Superior temporal gyrus (tissue), 1 donor: ENCODE measurements around the gene TRIM7.

Source experiments
- DNase-seq: peaks from one replicate; pipeline ENCODE4 v3.0.0-alpha.2; 2016; ENCODE audit errors: extremely low spot score

The TRIM7 gene

DNA sequence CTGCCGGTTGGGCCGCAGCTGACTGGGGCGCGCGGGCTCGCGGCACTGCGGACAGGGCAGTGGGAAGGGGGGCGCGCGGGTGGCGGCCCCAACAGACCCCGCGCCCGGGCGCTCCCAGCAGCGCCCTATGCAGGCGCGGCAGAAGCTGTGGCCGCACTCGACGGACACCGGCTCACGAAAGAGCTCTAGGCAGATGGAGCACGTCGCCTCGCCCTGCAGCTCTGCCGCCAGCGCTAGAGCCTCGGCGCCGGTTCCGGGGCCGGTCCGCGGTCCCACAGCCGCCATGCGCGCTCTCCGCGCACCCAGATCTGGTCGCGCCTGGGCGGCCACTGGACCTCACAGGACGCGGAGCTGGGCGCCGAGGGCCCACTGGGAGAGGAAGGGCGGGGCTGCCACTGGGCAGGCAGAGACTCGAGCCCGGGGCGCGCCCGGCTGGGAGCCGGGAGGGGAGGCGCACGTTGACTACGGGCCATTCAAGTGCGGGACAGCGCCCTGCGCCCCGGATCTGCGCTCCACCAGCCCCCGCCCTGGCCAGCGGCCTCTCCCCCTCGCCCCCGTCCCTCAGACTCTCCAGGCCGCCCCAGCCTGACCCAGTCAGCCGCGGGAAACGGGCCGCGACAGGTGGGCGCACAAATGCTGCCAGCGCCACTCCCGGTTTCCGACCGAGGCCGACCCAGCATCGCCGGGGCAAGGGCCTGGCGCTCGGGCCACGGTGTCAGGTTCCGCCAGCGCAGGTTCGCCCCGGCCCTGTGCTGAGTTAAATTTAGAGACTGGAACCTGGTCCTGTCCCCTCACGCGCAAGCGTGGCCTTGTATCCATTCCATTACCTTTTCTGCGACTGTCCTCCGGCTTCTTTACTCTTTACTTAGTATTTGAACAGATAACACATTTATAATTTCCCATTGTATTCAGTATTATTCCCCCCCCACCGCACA, at the start of gene TRIM7:
Gene TRIM7 (minus strand): TSS at position 371 of the 935 bp plus-strand sequence. CDS start 86 bp downstream, at position 285.
- no peak for DNase-seq

DNA sequence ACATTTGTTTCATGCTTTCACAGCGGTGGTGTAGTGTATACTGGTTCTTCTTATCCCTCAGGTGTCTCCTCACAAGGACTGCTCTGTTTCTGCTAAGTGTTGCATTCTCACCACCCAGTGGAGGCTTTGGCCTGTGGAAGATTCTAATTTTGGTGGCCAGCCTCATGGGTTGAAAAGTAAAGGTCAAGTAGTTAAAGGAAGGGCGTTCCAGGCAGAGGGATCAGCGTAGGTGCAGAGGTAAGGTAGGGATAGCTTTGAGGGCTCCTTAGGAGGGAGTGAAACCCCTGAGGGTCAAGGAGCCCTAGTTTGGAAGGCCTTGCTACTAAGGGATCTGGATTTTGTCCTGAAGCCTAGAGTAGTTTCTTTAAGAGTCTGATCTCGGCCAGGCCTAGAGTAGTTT, 43.3 kb upstream of the TRIM7 start:
- DNase-seq = no peak

DNA sequence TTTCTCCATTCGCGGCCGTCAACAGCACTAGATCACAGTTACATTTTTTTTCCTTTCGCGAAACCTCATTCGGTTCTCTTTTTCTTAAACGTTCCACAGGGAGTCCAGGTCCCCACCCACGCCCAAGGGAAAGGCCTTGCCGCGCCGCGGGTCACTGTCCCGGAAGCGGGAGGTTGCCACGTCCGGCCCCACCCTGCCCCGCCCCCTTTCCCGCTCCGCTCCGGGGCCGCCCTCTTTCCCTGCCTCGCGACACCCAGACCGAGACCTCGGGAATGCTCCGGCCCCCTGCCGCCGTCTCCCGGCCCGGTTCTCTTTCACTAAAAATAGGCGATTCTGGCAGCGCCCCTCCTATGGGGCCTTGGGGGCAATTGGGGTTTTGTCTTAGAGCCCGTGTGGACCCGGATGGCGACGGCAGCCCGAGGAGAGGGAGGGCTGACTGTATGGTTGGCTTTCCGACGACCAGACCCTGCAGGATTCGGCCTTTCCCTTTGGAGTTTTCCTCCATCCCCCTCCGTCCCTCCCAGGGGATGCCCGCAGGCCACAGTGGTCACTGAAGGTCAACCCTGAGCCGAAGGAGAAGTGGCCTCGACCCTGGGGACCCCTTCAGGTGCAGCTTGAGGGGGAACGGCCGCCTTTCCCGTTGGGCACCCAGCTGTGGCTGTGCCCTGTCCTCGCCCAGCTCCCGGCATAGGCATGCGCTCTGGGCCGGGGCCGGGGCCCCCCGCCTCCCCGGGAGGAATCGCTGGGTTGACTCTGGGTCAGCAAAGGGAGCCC, 41.5 kb upstream of the TRIM7 start:
- peak; percentile 82 for DNase-seq

DNA sequence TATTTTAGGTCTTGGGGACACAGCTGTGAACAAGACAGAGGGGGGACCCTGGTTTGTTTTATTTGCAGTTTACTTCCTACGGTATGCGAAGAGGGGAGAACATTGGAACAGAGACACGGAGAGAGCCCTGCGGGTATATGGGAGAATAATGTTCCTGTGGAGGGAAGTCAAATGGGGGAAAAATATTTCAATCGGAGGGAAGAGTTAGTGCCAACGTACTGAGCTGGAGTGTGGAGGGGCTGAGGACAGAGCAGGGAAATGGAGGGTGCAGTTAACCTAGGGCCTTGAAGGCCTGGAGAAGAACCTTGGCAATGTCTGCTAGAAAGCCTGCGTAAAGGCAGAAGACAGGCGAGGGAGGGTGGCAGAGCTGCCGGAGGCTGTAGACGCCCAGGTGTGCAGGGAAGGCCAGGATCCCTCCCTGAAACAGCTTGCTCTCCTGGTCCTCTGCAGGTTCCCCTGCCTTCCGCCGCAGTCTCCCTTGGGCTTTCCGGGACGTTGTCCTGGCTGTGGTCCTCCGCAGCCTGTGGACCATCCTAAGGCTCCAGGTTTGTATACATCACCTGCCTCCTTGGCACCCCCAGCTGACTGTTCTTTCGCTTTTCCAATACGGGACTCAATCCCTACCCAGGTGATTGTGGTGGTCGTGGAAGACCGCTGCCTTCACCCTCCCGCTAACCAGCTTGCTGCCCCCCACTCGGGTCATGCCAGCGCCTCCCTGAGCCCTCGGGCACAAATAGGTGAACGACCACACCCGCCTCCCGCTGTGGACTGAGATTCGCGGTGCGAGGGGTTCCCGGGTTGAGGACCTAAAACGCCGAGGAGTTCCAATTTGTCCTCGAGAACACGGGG, 40.7 kb upstream of the TRIM7 start:
- no peak for DNase-seq

DNA sequence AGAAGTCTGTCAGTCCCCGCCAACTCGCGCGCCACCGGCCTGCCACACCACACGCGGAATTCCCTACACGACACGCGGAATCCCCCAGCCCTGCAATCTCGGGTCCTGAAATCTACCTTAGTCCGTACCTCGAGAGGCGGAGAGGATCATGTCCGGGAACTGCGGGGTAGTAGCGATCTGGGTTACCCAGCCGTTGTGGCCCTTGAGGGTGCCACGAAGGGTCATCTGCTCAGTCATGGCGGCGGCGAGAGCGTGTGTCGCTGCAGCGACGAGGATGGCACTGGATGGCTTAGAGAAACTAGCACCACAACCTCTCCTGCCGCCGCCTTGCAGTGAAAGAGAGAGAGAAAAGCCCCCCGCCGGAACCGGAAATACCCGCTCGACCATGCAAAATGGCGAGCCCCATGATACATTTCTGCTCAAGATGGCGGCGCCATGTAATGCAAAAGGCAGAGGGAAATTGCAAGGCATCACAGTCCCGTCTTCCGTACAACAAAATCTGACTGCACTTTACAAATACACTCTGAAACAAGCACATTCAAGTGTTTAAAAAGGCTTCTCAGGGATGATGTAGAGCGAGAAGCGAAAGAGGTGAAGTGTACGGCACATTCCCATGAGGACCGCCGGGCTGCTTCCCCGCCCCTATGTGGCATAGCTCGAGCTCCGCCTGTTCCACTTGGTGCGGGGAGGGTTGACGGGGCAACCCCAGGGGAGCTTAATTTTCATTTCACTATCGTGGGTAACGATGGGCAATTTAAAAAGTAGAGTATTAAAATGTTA, 38.8 kb upstream of the TRIM7 start, which contains the start of gene RACK1:
Gene RACK1 (minus strand): TSS at position 343 of the 780 bp plus-strand sequence. CDS start 106 bp downstream, at position 237.
- DNase-seq = peak; percentile 98

DNA sequence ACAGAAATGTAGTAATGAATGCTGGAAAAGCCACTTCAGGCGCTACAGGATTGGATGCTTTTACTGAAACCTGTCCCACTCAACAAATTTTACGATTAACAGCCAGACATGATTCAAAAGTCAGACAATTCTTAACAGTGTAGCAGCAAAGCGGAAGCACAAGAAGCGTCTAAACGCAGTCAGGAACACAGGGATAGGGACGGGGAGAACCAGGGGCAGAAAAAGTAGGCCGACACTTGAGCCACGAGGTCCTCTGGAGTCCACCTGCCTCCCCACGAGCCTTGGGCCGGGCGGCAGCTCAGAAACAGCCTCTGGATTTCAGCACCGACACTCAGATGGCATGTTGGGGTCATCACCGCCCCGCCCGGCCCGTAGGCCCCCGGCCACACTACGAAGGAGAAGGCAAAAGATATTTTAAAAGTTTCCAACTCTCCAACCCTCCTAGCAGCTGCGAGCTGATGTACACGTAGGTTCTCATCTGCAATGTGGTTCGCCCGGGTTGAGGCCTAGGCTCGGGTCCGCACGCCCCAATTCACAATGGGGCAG, 38.1 kb upstream of the TRIM7 start:
- no peak for DNase-seq

DNA sequence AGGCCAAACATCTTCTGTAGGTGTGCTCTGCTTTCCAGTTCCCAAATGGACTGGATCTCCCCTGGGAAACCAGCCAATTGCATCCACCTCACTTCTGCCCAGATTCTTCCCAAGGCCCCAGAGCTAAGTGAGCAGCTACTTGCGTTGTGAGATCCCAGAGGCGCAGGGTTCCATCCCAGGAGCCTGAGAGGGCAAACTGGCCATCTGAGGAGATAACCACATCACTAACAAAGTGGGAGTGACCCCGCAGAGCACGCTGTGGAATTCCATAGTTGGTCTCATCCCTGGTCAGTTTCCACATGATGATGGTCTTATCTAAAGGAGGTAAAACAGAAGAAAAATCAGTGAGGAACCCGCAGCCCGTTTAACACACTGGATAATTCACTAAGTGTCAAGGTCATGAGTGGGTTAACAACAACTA, 37.0 kb upstream of the TRIM7 start:
- no peak for DNase-seq

DNA sequence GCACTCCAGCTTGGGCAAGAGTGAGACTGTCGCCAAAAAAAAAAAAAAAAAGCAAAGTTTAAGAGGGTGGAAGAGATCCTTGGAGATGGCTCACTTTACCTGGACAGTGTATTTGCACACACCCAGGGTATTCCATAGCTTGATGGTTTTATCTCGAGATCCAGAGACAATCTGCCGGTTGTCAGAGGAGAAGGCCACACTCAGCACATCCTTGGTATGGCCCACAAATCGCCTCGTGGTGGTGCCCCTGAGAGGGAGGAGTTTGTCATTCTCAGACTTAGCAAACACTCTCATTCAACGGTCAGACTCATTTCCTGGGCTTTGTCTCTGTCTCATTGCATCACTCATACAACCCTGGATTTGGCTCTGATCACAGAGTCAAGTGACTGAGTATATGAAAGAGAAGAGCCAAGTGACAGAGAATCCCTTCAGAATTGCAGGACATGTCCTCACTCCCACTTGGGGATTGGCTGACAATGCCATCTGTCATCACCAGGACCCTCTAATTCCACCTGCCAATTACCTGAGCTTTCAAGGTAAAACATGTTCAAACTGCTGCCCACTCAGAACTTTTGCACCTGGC, 36.5 kb upstream of the TRIM7 start:
- no peak for DNase-seq

DNA sequence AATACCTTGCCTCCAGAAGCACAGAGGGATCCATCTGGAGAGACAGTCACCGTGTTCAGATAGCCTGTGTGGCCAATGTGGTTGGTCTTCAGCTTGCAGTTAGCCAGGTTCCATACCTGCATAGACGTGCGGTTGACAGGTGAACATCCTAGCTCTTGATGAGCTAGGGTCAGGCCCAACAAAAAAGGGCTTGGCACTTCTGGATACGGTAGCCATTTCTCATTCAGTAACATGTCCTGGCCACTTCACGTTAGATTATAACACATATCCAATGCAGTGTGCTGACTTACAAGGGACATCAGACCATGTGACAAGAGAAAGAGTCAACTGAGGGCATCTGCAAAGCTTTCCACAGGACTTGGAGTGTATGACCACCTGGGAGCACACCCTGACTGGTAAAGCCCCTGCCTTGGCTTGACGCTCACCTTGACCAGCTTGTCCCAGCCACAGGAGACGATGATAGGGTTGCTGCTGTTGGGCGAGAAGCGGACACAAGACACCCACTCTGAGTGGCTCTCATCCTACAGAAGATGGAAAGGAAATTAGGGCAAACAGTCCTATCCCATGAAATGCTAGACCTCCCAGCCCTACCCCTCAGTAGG, 34.2 kb upstream of the TRIM7 start:
- DNase-seq = no peak

DNA sequence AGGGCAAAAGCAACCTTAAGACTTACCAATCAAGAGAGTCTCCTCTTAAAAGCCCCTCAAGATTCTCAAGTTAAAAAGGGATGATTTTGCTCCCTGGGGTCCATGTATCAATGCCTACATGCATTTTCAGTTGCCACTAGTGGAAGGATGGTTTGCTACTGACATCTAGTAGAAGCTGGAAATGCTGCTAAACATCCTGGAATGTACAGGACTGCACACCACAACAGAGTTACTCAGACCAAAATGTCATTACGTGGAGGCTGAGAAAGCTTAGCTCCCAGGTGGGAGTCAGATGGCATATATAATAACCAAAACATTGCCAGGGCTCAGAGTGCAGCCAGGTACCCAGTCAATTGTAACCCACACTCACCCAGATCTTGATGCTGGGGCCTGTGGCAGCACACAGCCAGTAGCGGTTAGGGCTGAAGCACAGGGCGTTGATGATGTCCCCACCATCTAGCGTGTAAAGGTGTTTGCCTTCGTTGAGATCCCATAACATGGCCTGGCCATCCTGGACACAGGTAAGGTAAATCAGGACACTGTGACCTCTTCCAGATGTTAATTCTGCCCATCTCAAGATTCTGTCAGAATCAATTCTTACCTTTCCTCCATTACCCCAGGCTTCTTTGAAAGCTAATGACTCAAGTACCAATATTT, 32.9 kb upstream of the TRIM7 start:
- no peak for DNase-seq

DNA sequence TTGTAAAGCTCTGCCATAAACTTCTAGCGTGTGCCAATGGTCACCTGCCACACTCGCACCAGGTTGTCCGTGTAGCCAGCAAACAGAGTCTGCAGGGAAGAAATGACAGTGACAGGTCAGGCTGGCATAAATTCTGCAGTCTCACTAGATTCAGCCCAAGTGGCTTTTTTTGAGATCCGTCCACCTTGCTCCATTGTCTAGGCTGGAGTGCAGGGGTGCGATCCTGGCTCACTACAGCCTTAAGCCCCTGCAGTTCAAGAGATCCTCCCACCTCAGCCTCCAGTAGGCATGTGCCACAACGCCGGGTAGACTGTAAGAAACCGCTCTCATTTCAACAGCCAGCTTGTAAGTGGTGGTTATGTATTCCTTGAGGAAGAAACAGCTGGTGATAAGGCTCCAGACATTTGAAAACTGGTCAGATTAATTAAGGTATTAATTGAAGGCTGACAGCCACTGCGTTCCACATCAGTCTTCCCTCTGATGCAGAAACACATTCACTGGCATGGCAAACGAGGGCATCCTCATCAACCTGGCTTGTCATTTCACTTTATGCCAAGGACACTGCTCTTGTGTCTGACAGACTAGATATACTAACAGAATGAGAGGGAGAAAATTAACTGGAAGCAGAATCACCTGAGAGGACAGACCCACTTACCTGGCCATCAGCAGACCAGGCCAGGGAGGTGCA, 32.1 kb upstream of the TRIM7 start:
- no peak for DNase-seq

DNA sequence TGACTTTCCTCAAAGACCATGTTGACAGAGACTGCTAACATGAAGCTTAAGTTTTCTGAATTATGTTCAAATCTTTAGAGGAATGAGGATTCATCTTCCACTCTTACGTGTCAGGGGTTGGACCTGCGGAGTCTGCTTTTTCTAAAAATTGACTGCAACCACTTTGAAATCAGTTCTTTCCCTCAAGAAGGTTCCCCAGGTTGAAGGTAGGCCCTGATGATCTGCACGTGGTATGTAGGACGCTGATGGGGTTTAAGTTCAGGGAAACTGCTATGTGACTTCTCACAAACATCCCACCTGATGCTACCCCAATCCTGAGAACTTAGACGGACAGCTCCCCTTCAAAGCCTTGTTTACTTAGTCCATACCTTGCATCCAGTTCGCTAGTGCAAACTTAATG, 31.5 kb upstream of the TRIM7 start:
- no peak for DNase-seq

DNA sequence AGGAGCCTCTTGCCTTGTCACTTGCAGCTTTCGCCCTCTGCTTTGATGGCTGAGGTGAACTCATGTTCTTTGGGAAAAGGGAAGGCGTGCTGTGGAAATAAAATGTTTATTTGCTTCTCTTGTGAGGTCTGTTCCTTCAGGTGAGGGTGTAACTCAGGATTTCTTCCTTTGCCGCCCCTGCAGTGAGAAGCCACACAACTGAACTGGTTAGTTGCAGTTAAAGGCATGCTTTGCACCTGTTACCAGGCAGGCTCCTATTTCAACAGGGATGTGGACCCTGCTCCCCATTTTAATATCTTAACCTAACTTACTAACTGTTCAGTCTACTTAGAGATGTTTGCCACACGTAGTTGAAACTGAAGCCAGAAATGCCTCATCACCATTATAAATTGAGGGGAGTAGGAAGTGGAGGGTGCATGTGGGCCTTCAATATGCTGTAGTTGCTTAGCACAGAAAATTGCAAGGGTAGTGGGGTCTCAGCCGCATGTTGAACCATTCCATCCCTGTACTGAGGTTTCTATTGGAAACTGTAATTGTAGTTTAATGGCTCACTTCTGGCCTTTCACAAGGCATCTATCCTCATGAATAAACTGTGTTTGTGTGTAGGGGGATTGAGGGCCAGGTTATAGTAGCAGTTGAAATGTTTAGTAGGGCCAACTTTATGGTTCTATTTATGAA, 30.8 kb upstream of the TRIM7 start:
- no peak for DNase-seq

DNA sequence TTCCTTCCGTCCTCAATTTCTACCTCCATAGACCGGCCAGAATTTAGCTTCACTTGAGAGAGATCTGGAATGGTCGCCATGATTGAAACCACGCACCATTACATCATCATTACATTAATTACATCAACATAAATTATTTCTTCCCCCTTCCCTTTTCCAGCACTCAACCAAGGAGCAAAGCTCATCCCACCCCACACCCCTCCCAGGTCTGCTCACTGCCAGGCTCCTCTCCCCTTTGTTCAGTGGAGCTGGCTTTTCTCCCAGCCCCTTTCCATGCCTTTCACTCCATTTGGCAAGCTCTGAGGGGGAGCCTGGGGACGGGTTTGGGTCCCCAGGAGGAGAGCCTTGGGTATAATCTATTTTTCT, 30.3 kb upstream of the TRIM7 start:
- DNase-seq = no peak

DNA sequence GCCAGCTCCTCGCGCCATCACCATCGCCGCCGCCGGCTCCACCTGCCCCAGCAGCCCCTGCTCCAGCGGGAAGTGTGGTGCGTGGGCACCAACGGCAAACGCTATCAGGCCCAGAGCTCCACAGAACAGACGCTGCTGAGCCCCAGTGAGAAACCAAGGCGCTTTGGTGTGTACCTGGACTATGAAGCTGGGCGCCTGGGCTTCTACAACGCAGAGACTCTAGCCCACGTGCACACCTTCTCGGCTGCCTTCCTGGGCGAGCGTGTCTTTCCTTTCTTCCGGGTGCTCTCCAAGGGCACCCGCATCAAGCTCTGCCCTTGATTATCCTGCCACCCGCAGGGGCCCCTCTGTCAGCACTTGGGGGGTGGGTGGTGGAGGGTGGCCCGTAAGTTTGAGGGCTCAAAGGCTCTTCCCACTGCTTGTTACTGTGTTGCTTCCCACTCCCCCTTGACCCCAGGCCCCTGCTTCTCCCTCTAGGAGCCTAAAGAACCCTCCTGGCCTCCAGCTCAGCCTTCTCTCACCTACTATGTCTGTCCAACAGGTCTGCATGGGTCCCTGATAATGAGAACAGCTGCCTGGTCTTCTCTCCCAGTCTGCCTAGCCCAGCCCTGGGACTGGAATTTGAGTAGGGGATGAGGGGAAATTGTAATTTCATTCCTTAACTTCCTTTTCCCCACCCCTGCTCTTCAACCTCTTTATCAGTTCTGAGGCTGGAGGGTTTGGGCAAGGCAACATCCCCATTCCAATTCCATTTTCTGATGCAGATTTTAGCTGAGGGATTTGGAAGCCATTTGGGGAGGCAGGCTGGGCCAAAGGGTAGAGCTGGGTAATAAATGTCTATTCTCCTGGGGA, 29.7 kb upstream of the TRIM7 start:
- DNase-seq = no peak

DNA sequence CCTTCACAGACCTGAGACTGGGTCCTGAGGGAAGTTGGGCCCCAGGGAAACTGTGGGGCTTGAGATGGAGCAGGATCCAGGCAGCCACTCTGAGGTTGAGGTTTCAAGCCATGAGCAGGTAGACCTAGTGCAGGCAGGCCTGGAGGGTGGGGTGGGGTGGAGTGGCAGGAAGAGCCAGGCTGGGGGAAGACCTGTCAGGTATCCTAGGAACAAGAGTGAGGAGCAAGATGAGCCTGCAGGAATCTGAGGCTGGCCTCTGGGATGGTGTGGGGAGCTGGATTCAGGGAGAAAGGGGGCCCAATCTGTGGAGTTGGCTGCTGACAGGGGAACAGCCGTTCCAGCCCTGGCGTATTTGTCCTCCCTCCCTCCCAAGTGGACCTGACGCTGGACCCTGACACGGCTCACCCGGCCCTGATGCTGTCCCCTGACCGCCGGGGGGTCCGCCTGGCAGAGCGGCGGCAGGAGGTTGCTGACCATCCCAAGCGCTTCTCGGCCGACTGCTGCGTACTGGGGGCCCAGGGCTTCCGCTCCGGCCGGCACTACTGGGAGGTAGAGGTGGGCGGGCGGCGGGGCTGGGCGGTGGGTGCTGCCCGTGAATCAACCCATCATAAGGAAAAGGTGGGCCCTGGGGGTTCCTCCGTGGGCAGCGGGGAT, 28.9 kb upstream of the TRIM7 start:
- DNase-seq = no peak
